ENCODE measurements around the gene RNASE3.
"Not testable (repeated sequence)": the region's sequence is repeated elsewhere in the genome, so short reads cannot be mapped to it uniquely, and the experiment has no call there.

RNASE3 gene

DNA sequence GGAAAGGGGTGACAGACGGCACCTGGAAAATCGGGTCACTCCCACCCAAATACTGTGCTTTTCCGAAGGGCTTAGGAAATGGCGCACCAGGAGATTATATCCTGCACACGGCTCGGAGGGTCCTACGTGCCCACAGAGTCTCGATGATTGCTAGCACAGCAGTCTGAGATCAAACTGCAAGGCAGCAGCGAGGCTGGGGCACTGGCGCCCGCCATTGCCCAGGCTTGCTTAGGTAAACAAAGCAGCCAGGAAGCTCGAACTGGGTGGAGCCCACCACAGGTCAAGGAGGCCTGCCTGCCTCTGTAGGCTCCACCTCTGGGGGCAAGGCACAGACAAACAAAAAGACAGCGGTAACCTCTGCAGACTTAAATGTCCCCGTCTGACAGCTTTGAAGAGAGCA, 19.6 kb downstream of the RNASE3 start:
- DNase-seq (ENCODE audit: low read depth, low spot score), result not testable (repeated sequence)

DNA sequence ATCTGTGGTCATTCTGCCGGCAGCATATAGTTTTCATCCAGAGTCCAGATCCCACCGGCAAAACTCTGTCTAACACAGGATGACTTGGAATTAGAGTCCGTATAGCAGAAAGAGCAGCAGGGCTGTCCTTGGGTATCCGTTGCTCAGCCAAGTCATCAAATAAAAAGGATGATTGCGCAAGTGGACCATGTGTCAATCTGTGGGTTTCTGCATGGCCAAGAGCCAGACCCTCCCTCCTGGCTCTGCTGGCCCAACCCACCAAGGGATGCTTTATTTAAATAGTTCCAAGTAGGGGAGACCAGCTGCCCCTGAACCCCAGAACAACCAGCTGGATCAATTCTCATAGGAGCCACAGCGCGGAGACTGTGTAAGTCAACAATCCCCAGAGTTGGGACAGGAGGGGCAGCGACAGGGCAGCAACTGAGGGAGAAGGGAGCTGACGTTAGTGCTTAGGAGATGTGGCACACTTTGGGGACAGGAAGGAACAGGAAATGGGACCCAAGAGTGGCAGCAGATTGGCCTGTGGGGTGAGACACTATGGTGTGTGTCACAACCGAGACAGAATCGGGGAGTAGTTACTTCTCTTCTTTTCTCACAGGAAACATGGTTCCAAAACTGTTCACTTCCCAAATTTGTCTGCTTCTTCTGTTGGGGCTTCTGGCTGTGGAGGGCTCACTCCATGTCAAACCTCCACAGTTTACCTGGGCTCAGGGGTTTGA, 28.0 kb downstream of the RNASE3 start:
- not testable (repeated sequence) for DNase-seq (ENCODE audit: low read depth, low spot score)

DNA sequence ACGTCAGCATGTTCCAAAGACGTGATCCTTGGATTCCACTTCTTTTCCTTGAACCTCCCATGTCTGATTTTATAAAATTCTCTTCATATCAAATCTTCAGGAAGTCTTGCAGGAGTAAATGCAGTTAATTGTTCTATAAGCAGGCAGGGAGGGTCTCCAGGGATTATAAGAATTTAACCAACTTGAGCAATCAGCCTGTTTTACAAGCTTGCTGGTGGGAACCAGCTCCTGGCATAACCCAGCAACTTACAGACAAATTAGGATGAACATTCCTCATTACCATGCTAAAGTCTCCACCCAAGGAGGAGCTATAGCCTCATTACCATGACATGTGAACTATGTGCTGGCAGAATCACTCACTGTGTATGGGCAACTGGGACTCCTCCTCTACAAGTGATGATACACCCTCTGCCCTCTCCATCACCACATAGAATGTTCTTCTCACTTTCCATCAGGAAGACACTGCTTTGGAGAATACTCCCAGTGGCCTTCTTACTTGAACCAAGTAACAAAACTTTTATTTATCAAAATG, 32.6 kb downstream of the RNASE3 start:
- not testable (repeated sequence) for DNase-seq (ENCODE audit: low read depth, low spot score)

DNA sequence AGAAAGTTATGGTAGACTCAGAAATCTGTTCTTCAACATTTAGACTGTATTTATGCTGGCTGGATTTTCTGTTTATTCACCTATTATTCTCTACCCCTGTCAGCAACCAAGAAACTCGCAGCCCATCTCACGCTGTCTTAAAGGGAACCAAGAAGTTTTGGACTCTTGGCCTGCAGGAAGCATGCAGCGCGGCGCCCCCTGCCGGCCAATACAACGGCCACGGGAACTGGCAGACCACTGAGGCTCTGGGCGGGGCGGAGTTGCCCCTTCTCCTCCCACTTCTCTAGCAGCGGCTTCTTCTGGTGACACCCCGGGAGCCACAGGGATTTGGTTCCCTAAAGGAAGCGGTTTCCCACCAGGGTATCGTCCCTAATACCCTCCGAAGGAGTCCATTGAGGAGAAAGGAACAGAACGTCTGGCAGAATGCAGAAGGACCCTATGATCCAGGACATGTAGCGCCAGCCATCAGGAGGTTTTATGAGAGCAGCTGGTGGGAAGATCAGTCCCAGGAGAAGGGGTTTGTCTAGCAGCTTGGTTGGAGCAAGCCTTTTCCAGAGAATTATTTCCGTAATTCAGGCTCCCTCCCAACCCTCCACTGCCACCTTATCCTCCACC, 43.1 kb downstream of the RNASE3 start:
- peak; percentile 80 for DNase-seq (ENCODE audit: low read depth, low spot score)

DNA sequence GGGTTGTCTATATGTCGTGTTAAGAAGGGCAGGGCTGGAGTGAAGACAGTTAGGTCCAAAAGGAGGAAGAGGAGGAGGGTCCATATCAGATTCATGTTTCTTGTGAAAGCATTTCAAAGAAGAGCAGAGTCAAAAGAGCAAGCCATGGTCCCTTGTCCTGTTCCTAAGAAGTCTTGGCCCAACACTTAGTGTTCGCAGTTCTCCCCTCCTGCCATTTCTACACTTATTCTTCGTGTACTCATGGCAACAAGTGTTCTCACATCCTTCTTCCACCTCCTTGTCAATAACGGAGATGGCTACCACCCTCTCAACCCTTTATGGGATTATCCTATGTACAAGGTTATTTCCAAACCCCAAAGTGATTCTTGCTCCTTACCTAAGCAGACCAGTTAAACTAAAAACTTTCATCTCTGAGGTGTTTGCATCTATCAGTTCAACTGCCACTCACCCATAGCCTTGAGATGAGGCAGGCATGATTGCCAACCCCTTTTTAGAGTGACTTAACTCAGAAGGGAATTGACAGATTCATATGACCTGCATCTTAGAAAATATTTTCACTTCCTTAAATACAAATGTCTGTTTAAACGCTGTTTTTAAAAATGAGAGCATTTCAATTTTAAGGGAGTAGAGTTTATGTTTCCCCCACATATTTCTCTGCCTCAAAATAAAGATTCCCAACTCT, 44.3 kb downstream of the RNASE3 start:
- DNase-seq (ENCODE audit: low read depth, low spot score), result no peak

Measured in ELF-1 (cell line).